GM08714 (cell line): ENCODE results near the gene TFF3.

Source experiments
- H3K4me3 ChIP-seq: fragments of 200-500 bp; sonication (Bioruptor generic); 2 replicates; pipeline ENCODE4 v1.5.1; 2014; ENCODE audit warnings: mild to moderate bottlenecking, low read length, inconsistent platforms
- ZNF274 ChIP-seq: IDR thresholded peaks from 2 replicates; pipeline ENCODE4 v1.6.1; 2012; ENCODE audit warnings: mild to moderate bottlenecking, low read depth, low read length

The TFF3 gene

GRCh38 chr21:42351626-42352440 lies 36.6 kb upstream of the TFF3 start:
- H3K4me3 ChIP-seq = no peak overlapping the region
- no peak for TF ChIP-seq ZNF274

- no peak within 1 kb of the TSS for H3K4me3 ChIP-seq
- TF ChIP-seq ZNF274 = no peak
Observed at GRCh38 chr21:42350927-42351426, 35.8 kb upstream of the TFF3 start, which contains the start of gene TFF2. TSS of gene TFF2 (minus strand) at chr21:42350994. CDS start at chr21:42350957, 37 bp downstream.

- TF ChIP-seq ZNF274 = no peak
- no peak overlapping the region for H3K4me3 ChIP-seq
Observed at GRCh38 chr21:42350318-42350910, 35.2 kb upstream of the TFF3 start.

GRCh38 chr21:42349420-42350317 lies 34.5 kb upstream of the TFF3 start:
- TF ChIP-seq ZNF274 = no peak
- no peak overlapping the region for H3K4me3 ChIP-seq

GRCh38 chr21:42348762-42349161 lies 33.6 kb upstream of the TFF3 start:
- TF ChIP-seq ZNF274 = no peak
- H3K4me3 ChIP-seq = no peak overlapping the region

- no peak overlapping the region for H3K4me3 ChIP-seq
- TF ChIP-seq ZNF274 = no peak
Observed at GRCh38 chr21:42347601-42348327, 32.6 kb upstream of the TFF3 start.

GRCh38 chr21:42346866-42347600 lies 31.8 kb upstream of the TFF3 start:
- no peak for TF ChIP-seq ZNF274
- H3K4me3 ChIP-seq = no peak overlapping the region

- H3K4me3 ChIP-seq = no peak overlapping the region
- TF ChIP-seq ZNF274 = no peak
Observed at GRCh38 chr21:42346441-42346840, 31.2 kb upstream of the TFF3 start.

- TF ChIP-seq ZNF274 = no peak
Observed at GRCh38 chr21:42344631-42345030, 29.4 kb upstream of the TFF3 start.

GRCh38 chr21:42343963-42344510 lies 28.8 kb upstream of the TFF3 start:
- no peak for TF ChIP-seq ZNF274
- H3K4me3 ChIP-seq = no peak overlapping the region

More at GRCh38 chr21:42344631-42345030, 29.4 kb upstream of the TFF3 start:
- H3K4me3 ChIP-seq = no peak overlapping the region

GRCh38 chr21:42343556-42343955 lies 28.3 kb upstream of the TFF3 start:
- H3K4me3 ChIP-seq = no peak overlapping the region
- no peak for TF ChIP-seq ZNF274

GRCh38 chr21:42343101-42343500 lies 27.9 kb upstream of the TFF3 start:
- TF ChIP-seq ZNF274 = no peak
- H3K4me3 ChIP-seq = no peak overlapping the region
